ENCODE results near the gene RIMS4.

RIMS4 gene

DNA sequence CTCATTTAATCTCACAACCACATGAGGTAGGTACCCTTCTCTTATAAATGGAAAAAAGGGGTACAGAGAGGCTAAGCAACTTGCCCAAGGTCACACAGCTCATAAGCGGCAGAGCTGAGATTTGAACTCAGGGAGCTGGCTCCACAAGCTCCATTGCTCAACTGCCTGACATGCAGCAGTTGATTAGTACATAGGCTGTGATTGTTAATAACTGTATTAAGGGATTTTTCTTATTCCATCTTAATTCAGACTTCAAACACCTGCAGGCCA, 88.6 kb downstream of the RIMS4 start:
- Histone ChIP-seq H3K9me2 (replicated peaks; ENCODE audit: low read depth, low read length) (no peaks in the 10 kb centered on the region), H3K36me3 (ENCODE audit: insufficient read depth, low read length) (no peaks in the 10 kb centered on the region), H3F3A (ENCODE audit: low read depth) (no peaks in the 10 kb centered on the region), H3K9me3 (ENCODE audit: insufficient read depth, low read depth, low read length) (no peaks in the 10 kb centered on the region), H4K20me1 (ENCODE audit: insufficient read depth, low read length, poor library complexity, severe bottlenecking) (no peaks in the 10 kb centered on the region), H3K4me1 (ENCODE audit: insufficient read depth, low read length, poor library complexity, severe bottlenecking) (no peaks in the 10 kb centered on the region), H3K79me2 (ENCODE audit: insufficient read depth, low read length) (no peaks in the 10 kb centered on the region), H3K4me3 (ENCODE audit: low read length, poor library complexity, severe bottlenecking) (no peak overlapping the region), H3K4me2 (ENCODE audit: low read depth, low read length, poor library complexity, severe bottlenecking) (no peak overlapping the region), H3K27me3 (ENCODE audit: insufficient read depth, low read length, poor library complexity, severe bottlenecking) (no peaks in the 10 kb centered on the region), H2AFZ (ENCODE audit: low read length) (no peak overlapping the region), H3K9ac (ENCODE audit: low read depth, low read length, poor library complexity, severe bottlenecking) (no peak overlapping the region)
- TF ChIP-seq EZH2phosphoT487 (IDR thresholded peaks at IDR 0.05; ENCODE audit: borderline replicate concordance), result no peak
- TF ChIP-seq, protein P1, sequence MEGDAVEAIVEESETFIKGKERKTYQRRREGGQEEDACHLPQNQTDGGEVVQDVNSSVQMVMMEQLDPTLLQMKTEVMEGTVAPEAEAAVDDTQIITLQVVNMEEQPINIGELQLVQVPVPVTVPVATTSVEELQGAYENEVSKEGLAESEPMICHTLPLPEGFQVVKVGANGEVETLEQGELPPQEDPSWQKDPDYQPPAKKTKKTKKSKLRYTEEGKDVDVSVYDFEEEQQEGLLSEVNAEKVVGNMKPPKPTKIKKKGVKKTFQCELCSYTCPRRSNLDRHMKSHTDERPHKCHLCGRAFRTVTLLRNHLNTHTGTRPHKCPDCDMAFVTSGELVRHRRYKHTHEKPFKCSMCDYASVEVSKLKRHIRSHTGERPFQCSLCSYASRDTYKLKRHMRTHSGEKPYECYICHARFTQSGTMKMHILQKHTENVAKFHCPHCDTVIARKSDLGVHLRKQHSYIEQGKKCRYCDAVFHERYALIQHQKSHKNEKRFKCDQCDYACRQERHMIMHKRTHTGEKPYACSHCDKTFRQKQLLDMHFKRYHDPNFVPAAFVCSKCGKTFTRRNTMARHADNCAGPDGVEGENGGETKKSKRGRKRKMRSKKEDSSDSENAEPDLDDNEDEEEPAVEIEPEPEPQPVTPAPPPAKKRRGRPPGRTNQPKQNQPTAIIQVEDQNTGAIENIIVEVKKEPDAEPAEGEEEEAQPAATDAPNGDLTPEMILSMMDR (conservative IDR thresholded peaks at IDR 0.05; ENCODE audit: low read length), result no peak

DNA sequence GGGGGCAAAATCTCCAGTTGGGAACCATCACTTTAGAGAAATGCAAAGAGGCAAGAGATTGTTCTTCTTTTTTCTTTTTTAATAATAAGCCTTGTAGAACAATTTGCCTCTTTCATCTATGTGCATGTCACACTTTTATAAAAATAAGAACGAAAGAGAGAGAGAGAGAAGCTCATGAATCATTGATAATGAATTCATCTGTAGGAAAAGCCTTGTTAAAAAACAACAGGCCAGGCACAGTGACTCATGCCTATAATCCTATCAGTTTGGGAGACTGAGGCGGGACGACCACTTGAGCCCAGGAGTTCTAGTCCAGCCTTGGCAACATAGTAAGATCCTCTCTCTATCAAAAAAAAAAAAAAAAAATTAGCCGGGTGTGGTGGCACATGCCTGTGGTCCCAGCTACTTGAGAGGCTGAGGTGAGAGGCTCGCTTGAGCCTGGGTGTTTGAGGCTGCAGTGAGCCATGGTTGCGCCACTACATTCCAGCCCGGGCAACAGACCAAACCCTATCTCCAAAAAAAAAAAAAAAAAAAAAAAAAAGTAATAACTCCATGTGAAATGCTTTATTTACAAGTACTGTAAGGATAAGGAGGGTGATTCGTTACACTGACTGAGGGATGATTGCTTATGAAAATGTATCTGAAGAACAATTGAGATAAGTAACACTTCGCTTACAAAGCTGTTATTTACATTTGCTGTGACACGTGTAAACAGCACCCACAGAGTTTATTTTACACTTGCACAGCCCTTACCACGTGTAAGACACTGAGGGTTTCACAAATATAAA, 89.2 kb downstream of the RIMS4 start:
- Histone ChIP-seq H3K4me1 (ENCODE audit: insufficient read depth, low read length, poor library complexity, severe bottlenecking) (no peaks in the 10 kb centered on the region), H3K9ac (ENCODE audit: low read depth, low read length, poor library complexity, severe bottlenecking) (no peak overlapping the region), H3K9me3 (ENCODE audit: insufficient read depth, low read depth, low read length) (no peaks in the 10 kb centered on the region), H3F3A (ENCODE audit: low read depth) (no peaks in the 10 kb centered on the region), H3K4me3 (ENCODE audit: low read length, poor library complexity, severe bottlenecking) (no peak overlapping the region), H3K4me2 (ENCODE audit: low read depth, low read length, poor library complexity, severe bottlenecking) (no peak overlapping the region), H3K36me3 (ENCODE audit: insufficient read depth, low read length) (no peaks in the 10 kb centered on the region), H4K20me1 (ENCODE audit: insufficient read depth, low read length, poor library complexity, severe bottlenecking) (no peaks in the 10 kb centered on the region), H2AFZ (ENCODE audit: low read length) (no peak overlapping the region), H3K79me2 (ENCODE audit: insufficient read depth, low read length) (no peaks in the 10 kb centered on the region), H3K27me3 (ENCODE audit: insufficient read depth, low read length, poor library complexity, severe bottlenecking) (no peaks in the 10 kb centered on the region), H3K9me2 (replicated peaks; ENCODE audit: low read depth, low read length) (no peaks in the 10 kb centered on the region)
- TF ChIP-seq, protein P1 (conservative IDR thresholded peaks at IDR 0.05; ENCODE audit: low read length), result no peak
- no peak for TF ChIP-seq EZH2phosphoT487 (IDR thresholded peaks at IDR 0.05; ENCODE audit: borderline replicate concordance)

GRCh38 chr20:44720621-44720996, 89.7 kb downstream of the RIMS4 start:
- H3K36me3 ChIP-seq (ENCODE audit: insufficient read depth, low read length), result no peaks in the 10 kb centered on the region
- H3K9ac ChIP-seq (ENCODE audit: low read depth, low read length, poor library complexity, severe bottlenecking), result no peak overlapping the region
- no peaks in the 10 kb centered on the region for H3K9me2 ChIP-seq (replicated peaks; ENCODE audit: low read depth, low read length)
- H3F3A ChIP-seq (ENCODE audit: low read depth), result no peaks in the 10 kb centered on the region
- TF ChIP-seq, protein P1 (conservative IDR thresholded peaks at IDR 0.05; ENCODE audit: low read length), result no peak
- TF ChIP-seq EZH2phosphoT487 (IDR thresholded peaks at IDR 0.05; ENCODE audit: borderline replicate concordance), result no peak
- no peaks in the 10 kb centered on the region for H4K20me1 ChIP-seq (ENCODE audit: insufficient read depth, low read length, poor library complexity, severe bottlenecking)
- no peaks in the 10 kb centered on the region for H3K79me2 ChIP-seq (ENCODE audit: insufficient read depth, low read length)
- H3K4me2 ChIP-seq (ENCODE audit: low read depth, low read length, poor library complexity, severe bottlenecking), result no peak overlapping the region
- no peaks in the 10 kb centered on the region for H3K4me1 ChIP-seq (ENCODE audit: insufficient read depth, low read length, poor library complexity, severe bottlenecking)
- no peaks in the 10 kb centered on the region for H3K9me3 ChIP-seq (ENCODE audit: insufficient read depth, low read depth, low read length)
- no peak overlapping the region for H3K4me3 ChIP-seq (ENCODE audit: low read length, poor library complexity, severe bottlenecking)
- no peaks in the 10 kb centered on the region for H3K27me3 ChIP-seq (ENCODE audit: insufficient read depth, low read length, poor library complexity, severe bottlenecking)
- no peak overlapping the region for H2AFZ ChIP-seq (ENCODE audit: low read length)
